ENCODE measurements around the gene ST6GAL1.

Gene ST6GAL1

DNA sequence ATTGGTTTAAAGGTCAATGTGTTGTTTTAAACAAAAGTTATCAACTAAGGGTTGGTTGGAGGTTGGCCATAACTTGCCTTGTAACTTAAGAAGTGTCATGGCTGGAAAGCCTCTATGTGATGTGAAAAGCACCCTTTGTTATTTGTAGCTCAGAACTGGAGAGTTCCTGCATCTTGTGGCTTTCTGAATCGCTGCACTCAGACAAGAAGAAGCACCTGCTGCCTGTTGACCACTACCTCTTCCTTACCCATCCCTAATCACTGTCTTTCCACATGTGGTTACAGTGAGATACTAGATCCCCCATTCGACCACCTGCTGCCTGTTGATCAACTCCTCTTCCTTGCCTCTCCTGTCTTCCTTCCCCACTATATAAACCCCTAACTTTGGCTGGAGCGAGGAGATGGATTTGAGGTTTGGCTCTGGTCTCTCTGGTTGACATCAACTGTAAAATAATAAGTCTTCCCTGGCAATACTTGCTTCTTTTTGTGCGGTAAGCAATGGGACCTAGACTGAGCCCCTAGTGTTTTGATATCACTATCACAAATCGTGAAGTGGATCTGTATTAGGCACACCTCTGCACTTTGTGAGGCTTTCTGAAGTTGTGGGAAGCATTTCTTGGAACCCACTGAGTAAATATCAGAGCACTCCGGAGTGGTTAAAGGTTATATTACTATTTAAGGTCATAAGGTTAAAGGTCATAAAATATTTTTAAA is 195.1 kb downstream of the ST6GAL1 start:
- no peak for DNase-seq
